GM10266 (cell line): ENCODE results near the gene SERTAD4.

Source experiments
- DNase-seq: peaks from one replicate; pipeline ENCODE4 v3.0.0; 2012; ENCODE audit errors: extremely low spot score
- TF ChIP-seq, protein P1 (sequence below): IDR thresholded peaks from 2 replicates; pipeline ENCODE4 v1.5.1; 2012; ENCODE audit warnings: mild to moderate bottlenecking, low read depth; ENCODE audit not compliant: control insufficient read depth, insufficient read depth; ENCODE audit errors: missing control alignments

SERTAD4 gene

DNA sequence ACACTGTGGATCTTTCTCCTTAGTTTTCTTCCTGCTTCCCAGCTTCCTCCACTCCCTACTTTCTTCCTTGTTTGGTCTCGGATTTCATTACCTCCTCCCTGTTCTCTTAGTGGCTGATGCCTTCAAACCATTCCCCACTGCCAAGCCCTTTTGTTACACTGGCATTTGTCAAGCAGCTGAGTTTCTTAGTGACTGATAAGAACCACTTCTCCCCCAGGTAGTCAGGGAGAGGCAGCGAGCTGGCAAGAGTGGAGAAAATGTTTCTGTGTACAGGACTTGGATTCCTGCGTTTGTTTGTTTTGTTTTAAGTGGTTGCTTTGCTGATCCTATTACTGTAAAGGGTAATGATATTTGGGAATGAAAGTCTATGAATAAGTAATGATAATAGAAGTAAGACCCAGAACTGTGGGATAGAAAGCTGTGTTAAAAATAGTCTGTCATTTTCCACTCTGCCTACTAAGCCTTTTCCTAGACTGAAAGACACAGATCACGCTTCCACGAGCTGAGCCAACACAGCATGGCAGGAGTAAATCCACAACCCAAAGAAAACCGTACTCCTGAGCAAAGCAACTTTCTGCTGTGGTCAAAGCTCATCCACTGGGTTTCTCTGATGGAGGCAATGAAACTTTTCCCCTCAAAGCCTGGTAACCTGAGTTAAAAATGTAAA is 10.1 kb upstream of the SERTAD4 start:
- no peak for DNase-seq
- TF ChIP-seq, protein P1, sequence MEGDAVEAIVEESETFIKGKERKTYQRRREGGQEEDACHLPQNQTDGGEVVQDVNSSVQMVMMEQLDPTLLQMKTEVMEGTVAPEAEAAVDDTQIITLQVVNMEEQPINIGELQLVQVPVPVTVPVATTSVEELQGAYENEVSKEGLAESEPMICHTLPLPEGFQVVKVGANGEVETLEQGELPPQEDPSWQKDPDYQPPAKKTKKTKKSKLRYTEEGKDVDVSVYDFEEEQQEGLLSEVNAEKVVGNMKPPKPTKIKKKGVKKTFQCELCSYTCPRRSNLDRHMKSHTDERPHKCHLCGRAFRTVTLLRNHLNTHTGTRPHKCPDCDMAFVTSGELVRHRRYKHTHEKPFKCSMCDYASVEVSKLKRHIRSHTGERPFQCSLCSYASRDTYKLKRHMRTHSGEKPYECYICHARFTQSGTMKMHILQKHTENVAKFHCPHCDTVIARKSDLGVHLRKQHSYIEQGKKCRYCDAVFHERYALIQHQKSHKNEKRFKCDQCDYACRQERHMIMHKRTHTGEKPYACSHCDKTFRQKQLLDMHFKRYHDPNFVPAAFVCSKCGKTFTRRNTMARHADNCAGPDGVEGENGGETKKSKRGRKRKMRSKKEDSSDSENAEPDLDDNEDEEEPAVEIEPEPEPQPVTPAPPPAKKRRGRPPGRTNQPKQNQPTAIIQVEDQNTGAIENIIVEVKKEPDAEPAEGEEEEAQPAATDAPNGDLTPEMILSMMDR, result no peak

DNA sequence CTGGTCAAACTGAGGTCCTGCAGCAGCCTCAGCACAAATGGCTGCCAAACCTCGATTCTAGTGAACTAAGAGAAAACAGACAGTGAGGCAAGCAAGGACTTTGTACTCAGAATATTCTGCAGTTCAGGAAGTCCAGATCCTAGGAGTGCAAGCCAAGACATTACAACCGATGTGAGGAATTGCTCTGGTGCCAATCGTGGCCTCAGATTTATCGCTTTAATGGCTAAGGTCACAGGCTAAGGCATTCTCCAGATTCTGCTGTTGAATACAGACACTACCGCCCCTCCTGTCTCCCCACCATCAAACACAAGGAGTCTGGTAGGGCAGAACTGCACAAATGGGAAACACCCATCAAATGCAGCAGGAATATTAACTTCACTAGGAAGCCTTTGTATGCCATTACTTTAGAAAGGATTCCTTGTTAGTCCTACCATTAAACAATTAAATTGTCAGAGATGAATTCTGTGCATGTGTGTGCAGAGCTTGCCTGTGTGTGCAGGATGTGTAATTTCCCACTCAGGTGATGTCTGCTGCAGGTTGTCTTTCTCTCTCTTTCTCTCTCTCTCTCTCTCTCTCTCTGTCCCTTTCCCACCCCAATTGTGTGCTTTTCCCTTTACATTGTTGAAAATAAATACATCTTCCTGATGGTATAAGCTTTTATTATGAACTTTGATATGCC is 9.2 kb upstream of the SERTAD4 start:
- DNase-seq, result no peak

DNA sequence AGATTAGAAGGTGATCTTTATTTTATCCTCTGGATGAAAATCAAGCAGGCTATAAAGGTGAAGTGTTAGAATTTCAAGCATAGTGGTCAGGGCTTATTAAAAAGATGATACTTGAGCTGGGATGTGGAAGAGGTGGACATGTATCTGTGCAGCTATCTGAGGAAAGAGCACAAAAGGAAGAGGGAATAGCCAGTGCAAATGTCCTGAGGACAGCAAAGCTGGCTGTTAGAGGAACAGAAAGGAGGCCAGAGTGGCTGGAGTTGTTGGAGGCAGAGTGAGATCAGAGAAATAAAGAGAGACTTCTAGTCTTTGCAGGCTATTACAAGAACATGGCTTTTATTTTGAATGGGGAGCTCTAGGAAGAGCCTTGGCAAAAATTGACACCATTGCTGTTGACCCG is 4.4 kb upstream of the SERTAD4 start:
- TF ChIP-seq, protein P1, result no peak
- DNase-seq, result no peak

More for the DNA sequence above, 9.2 kb upstream of the SERTAD4 start:
- TF ChIP-seq, protein P1, result no peak

DNA sequence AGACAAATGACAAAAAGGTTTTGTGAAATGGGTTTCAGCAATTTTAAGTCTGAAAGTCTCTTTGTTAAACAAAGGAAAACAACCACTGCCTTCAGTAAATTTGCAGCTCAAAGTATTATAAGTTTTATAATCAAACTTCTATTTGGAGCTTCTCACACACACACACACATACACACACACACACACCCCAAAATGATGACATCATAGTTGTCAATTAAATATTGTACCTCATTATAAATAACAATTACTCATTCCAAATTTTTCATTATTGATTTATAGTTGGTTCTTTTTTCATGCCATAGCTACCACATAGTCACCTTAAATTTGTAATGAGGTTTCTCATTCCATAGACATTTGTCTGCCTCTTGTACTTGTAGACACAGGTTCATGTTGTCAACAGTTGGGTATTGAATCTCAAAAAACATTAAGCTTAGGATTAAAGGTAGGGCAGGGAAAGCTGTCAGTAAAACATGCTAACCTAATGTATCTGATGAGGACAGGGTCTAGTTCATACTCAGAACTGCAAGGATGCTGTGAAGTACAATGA is 2.4 kb upstream of the SERTAD4 start:
- no peak for DNase-seq
- TF ChIP-seq, protein P1, result no peak

DNA sequence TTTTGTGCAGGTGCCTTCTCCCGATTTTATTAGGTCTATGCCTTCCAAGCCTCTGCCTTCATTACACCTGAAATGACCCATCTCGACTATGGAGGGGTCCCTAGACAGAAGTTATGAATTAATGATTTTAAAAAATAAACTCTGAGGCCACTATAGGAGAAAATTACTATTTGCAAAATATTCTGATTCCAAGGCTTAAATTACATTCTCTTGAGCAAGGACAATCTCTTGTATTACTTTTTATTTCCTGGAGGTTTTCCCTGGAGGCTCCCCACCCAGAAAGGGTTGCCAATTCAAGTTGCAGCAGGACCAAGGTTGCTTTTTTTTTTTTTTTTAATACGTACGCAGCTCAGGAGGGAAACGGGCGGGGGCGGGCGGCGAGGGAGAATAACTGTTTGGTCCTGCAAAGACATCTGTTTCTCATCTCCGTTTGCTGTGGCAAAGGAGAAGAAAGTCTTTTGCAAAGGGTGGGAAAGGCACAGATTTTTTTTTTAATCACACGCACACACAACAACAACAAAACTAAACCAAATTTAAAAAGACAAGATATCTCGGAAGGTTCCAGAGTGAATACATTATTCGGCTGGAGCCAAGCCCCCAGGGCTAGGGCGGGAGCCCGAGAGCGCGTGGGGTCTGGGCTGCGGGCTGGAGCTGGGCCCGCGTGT is 618 bp upstream of the SERTAD4 start:
- TF ChIP-seq, protein P1, result no peak
- DNase-seq, result no peak

DNA sequence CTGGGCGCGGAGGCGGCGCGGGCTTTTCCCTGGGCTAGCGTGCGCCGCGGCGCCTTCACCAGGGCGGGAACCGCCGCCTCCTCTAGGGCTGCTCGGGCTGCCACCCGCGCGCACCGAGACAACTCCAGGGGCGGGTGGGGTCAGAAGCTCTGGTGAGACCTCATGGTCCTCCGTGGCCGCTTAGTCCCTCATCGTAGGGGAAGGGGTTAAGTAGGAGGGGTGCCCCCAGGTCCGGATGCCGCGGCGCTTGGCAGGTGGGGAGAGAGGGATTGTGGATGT is 559 bp downstream of the SERTAD4 start:
- TF ChIP-seq, protein P1, result no peak
- DNase-seq, result no peak
